ENCODE data around the gene MGA.

The MGA gene

DNA sequence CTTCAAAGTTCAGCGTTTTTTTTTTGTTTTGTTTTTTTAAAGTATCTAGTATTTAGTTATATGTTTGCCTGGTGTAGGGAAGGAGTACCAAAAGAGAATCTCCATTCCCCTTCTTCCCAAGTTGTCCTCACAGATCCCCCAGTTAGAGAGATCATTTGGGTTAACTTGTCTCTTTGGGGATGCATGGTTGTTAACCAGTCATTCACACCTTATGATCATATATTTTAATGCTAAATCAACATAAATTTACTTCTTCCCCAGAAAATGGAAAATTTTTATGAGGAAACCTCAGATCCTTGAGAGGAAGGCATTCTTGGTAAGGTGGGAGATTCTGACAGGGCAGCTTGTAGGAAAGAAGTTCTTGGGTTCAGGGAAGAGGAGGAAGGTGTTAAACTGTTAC, 1.5 kb upstream of the MGA start:
- no peak for DNase-seq (ENCODE audit: low read depth in 2 of 2)

GRCh38 chr15:41659190-41659589, 1.0 kb upstream of the MGA start:
- no peak for DNase-seq (ENCODE audit: low read depth in 2 of 2)

DNA sequence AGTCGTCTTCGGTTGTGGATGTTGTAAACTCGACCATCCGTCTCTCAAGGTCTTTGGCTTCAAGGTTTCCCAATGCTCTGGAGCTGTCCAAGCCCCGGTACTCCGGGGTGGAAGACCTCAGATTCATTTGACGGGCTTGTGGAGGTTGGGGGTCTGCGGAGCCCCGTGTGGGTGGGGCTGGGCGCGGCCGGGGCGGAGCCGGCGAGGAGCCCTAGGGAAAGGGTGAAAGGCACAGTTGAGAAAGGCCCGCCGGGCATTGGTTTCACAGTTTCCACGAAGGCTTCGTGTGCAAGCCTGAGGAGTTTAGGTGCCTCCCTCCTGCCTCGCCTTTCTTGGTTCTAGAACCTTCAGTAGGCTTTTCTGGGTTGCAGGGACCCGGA, 360 bp upstream of the MGA start:
- no peak for DNase-seq (ENCODE audit: low read depth in 2 of 2)

DNA sequence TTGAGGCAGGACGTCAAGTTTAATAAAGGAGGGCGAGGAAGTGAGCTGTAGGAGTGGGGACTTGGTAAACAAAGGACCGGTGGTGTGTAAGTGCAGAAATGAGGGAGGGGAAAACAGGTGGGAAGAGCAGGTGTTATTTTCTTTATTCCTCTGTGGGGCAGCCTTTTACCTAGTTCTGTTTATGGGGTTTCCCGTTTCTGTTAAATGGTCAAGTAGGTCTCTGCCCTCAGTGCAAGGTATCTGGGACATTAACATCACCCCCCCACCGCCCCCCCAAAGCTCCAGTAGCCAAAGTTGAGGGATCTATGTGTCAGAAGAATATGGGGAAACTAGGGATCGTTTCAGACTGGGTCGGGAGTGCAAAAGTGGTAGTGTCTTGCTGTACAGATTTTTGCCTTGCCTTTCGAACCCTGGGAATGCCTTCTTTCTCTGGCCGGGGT, 893 bp downstream of the MGA start:
- no peak for DNase-seq (ENCODE audit: low read depth in 2 of 2)

DNA sequence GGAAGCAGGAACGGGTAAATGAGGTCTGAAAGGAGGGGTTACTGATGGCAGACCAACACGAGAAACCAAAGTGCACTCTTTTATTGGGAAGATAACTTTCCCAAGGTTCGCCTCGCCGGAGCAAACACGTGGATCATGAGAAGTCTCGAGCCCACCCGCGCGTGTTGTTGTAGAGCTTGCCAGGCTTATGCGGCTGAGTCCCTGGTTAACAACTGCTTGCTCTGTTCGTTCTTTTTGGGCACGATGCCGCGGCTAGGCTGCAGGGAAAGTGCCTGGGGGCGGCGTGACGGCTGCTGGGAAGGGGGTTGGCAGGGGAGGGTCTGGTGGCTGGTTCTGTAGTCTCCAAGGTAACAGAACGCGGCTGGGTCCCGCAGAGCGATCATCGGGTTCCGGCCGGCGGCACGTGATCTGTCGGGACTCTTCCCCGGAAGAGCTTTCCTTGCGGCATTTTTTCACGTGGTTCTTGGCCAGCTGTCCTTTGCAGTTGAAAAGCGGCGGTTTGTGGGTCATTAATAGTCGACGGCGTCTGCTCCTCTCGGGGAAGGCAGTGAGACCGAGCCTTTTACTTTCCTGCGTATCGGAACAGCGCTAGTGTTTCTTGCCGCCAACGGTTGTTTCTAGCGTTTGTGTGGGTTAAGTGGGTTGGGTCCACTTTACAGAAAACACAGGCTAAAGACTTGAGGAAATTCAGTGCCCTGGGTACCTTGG, 1.5 kb downstream of the MGA start:
- DNase-seq (ENCODE audit: low read depth in 2 of 2): peak; percentile 43 to 46

- DNase-seq (ENCODE audit: low read depth in 2 of 2): no peak
Observed at GRCh38 chr15:41666353-41666920, 6.2 kb downstream of the MGA start.

DNA sequence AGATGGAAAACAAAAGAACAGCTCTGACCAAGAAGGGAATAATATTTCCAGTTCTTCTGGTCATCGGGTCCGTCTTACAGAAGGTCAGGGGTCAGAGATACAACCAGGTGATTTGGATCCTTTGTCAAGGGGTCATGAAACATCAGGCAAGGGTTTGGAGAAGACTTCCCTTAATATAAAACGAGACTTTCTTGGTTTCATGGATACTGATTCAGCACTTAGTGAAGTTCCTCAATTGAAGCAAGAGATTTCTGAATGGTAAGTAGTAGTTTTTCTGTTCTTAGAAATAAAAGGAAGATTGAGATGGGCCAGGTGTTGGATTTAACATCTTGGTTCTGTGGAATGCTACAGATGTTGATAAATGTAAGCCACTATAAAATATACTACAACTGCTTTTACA, 9.5 kb downstream of the MGA start:
- no peak for DNase-seq (ENCODE audit: low read depth in 2 of 2)

- no peak for DNase-seq (ENCODE audit: low read depth in 2 of 2)
Observed at GRCh38 chr15:41671656-41672648, 11.7 kb downstream of the MGA start.

DNA sequence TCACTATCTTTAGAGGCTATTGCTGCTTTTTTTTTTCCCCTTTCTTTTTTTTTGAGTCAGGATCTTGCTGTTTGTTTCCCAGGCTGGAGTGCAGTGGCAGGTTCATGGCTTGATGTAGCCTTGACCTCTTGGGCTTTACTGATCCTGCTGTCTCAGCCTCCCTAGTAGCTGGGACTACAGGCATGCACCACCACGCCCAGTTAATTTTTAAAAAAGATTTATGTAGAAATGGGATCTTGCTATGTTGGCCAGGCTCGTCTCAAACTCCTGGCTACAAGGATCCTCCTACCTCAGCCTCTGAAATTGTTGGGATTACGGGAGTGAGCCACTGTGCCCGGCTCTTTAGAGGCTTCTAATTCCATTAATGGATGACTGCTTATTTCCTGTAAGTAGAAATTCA, 15.1 kb downstream of the MGA start:
- DNase-seq (ENCODE audit: low read depth in 2 of 2): no peak

- no peak for DNase-seq (ENCODE audit: low read depth in 2 of 2)
Observed at GRCh38 chr15:41678742-41679141, 18.5 kb downstream of the MGA start.

- no peak for DNase-seq (ENCODE audit: low read depth in 2 of 2)
Observed at GRCh38 chr15:41683955-41684354, 23.8 kb downstream of the MGA start.

DNA sequence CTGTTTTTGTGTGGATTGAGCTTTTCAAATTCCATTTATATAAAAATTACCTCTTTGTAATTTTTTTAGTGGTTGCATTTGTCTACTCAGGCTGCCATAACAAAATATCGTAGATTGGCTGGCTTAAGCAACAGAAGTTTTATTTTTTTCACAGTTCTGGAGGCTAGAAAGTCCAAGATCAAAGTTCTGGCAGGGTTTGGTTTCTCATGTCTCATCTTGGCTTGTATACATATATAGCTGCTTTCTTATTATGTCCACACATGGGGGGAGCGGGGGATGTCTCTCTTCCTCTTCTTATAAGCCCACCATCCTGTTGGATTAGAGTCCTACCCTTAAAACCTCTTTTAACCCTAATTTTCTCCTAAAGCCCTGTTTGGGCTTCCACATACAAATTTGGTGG, 28.5 kb downstream of the MGA start:
- no peak for DNase-seq (ENCODE audit: low read depth in 2 of 2)

DNA sequence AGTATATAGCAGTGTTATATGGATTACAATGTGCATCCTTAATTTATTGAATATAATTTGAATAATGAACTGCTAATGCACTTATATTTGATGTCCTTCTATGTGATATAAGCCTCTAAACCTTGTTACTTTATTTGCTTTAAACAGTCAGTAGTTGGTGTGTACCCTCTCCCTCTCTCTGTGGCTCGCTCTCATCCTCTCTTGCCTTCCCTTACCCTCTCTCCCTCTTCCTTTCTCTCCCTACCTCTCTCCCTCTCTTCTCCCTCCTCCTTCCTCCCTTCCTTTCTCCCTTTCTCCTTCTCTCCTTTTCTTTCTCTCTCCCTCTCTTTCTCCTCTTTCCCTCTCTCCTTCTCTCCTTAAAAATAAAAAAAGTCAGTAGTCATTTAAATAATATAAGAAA, 28.9 kb downstream of the MGA start:
- no peak for DNase-seq (ENCODE audit: low read depth in 2 of 2)

DNA sequence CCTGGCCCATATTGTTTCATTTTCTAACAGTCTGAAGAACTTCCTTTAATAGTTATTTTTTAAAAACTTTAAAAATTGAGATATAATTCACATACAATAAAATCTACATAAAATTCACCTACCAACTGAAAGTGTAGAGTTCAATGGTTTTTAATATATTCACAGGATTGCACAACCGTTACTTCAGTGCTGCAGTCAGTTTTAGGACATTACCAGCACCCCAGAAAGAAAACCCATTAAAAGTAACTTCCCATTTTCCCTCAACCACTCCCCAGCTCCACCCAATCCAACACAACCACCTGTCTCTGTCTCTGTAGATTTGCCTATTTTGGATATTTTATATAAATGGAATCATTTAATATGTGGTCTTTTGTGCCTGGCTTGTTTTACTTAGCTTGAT, 29.6 kb downstream of the MGA start:
- DNase-seq (ENCODE audit: low read depth in 2 of 2): no peak

GRCh38 chr15:41690636-41691035, 30.4 kb downstream of the MGA start:
- DNase-seq (ENCODE audit: low read depth in 2 of 2): no peak

- DNase-seq (ENCODE audit: low read depth in 2 of 2): no peak
Observed at GRCh38 chr15:41691471-41691870, 31.3 kb downstream of the MGA start.

DNA sequence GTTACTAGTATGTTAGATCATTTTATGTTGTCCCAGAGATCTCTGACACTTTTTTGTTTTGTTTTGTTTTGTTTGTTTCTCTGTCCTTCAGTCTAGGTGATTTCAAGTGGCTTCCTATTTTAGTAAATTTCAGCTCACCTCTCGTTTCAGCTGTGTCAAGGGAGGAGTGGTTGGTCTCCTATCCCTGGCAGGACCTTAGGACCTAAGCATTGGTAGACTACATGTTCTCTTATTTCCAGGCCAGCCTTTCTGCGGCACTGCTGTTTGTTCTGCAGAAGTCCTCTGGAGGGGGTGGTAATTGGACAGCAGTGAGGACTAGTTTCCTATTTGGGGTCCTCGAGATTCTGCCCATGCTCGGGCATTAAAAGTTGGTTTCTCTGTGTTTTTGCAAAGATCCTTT, 31.8 kb downstream of the MGA start:
- no peak for DNase-seq (ENCODE audit: low read depth in 2 of 2)

- no peak for DNase-seq (ENCODE audit: low read depth in 2 of 2)
Observed at GRCh38 chr15:41693757-41694156, 33.6 kb downstream of the MGA start.

DNA sequence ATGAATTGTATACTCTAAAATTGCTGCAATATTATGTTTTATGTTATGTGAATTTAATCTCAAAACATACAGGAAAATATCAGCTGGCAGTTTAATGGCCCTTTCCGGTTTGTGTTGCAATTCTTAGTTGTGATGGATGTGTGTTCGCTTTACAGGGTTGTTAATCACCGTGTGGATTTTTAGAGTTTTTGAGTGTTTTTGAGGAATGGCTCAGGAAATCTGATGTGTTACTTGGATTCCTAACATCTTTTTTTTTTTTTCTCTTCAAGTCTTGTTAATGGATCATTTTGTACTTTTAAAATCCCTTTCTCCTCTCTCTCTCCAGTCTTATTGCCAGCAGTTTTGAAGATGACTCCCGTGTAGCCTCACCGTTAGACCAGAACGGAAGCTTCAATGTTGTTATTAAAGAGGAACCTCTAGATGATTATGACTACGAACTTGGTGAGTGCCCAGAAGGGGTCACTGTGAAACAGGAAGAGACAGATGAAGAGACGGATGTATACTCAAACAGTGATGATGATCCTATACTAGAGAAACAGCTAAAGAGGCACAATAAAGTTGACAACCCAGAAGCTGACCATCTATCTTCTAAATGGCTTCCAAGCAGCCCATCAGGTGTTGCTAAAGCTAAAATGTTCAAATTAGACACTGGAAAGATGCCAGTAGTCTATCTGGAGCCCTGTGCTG, 35.7 kb downstream of the MGA start:
- no peak for DNase-seq (ENCODE audit: low read depth in 2 of 2)

DNA sequence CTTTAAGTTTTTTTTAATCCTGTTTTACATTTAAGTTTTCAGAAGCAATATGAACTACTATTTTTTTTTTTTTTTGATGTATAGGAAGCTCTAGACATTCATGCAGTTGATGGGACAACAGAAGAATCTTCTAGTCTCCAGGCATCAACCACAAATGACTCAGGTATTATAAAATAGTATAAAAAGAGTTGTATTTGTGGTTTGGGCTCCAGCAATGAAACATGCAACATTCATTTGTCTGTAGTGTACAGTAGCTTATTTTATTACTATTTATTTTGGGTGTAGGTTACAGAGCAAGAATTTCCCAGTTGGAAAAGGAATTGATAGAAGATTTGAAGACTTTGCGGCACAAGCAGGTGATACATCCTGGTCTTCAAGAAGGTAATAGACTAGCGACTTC, 38.6 kb downstream of the MGA start:
- no peak for DNase-seq (ENCODE audit: low read depth in 2 of 2)

DNA sequence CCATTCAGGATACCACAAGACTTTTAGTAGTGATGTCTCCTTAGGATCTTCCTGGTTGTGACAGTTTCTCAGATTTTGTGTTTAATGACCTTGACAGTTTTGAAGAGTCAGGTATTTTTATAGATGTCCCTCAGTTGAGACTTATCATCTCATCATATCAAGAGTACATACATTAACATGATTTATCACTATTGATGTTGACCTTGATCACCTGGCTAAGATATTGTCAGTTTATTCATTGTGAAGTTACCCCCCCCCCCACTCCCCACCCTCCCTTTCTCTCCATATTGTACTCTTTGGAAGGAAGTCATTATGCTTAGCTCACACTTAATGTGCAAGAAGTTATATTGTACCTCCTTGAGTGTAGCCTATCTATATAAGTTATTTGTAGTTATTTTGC, 42.9 kb downstream of the MGA start:
- DNase-seq (ENCODE audit: low read depth in 2 of 2): no peak

- DNase-seq (ENCODE audit: low read depth in 2 of 2): no peak
Observed at GRCh38 chr15:41713047-41713446, 52.8 kb downstream of the MGA start.
